NOMO-1 (cell line): ENCODE measurements around the gene KLF16.
A peak's percentile ranks its signal among the peaks of the same experiment; 100 is the strongest.

Experiments
- DNase-seq, 2 experiments: peaks; one replicate each; lab custom pipeline; 2025; ENCODE audit not compliant: unreplicated experiment in 2 of 2; lab: John Stamatoyannopoulos, UW

KLF16 gene

GRCh38 chr19:1871630-1872029, 8.3 kb upstream of the KLF16 start:
- DNase-seq: no peak

- DNase-seq: no peak
These were observed 7.8 kb upstream of the KLF16 start for GRCh38 chr19:1871140-1871597.

- no peak for DNase-seq
These were observed 5.6 kb upstream of the KLF16 start for GRCh38 chr19:1868971-1869370.

GRCh38 chr19:1867349-1867724, 4.0 kb upstream of the KLF16 start:
- no peak for DNase-seq

- DNase-seq: no peak
These were observed 3.4 kb upstream of the KLF16 start for GRCh38 chr19:1866693-1867348.

- no peak for DNase-seq
These were observed 2.0 kb upstream of the KLF16 start for GRCh38 chr19:1865172-1866010.

- peak; percentile 66 to 74 for DNase-seq
These were observed 1.2 kb upstream of the KLF16 start for GRCh38 chr19:1864480-1865171.

- peak; percentile 89 to 95 for DNase-seq
These were observed 480 bp upstream of the KLF16 start for GRCh38 chr19:1863638-1864479.

- no peak for DNase-seq
These were observed 703 bp downstream of the KLF16 start for GRCh38 chr19:1862424-1863327.

- DNase-seq: no peak
These were observed 1.3 kb downstream of the KLF16 start for GRCh38 chr19:1862068-1862423.

GRCh38 chr19:1861599-1862031, 1.8 kb downstream of the KLF16 start:
- DNase-seq: no peak

- no peak for DNase-seq
These were observed 2.4 kb downstream of the KLF16 start for GRCh38 chr19:1860821-1861598.

GRCh38 chr19:1860042-1860775, 3.2 kb downstream of the KLF16 start:
- no peak for DNase-seq

GRCh38 chr19:1859331-1859781, 4.0 kb downstream of the KLF16 start:
- no peak for DNase-seq

- DNase-seq: no peak
These were observed 4.8 kb downstream of the KLF16 start for GRCh38 chr19:1858412-1859081.

GRCh38 chr19:1857648-1858326, 5.6 kb downstream of the KLF16 start:
- DNase-seq: no peak
